K562 (cell line): ENCODE results near the gene ABCC11. TPM values are rescaled to one million over a fixed set of nuclear protein-coding genes. Genes with fewer than 3 reads are reported as not detected.

ENCODE experiments used
- GABPA ChIP-seq: fragments of 200-800 bp; sonication (Bioruptor generic); conservative IDR thresholded peaks from 2 replicates; pipeline ENCODE4 v1.6.1; 2016; ENCODE audit warnings: low read depth, missing genetic modification characterization, missing compliant biosample characterization
- HNRNPL ChIP-seq: fragments of 200-400 bp; formaldehyde crosslinking; IDR thresholded peaks from 2 replicates; pipeline ENCODE4 v1.6.1; 2017; ENCODE audit warnings: low read depth, mild to moderate bottlenecking, low read length
- HOXB6 ChIP-seq: fragments of 250-450 bp; sonication (Bioruptor Pico); IDR thresholded peaks from 2 replicates; pipeline ENCODE4 v1.5.1; 2022; ENCODE audit warnings: mild to moderate bottlenecking, borderline replicate concordance
- MAZ ChIP-seq, 2 experiments: fragments of 450-650 bp in 1 of 2; sonication (generic) in 1 of 2; formaldehyde crosslinking; IDR thresholded peaks in 1 of 2; conservative IDR thresholded peaks in 1 of 2; 2 replicates each; pipeline versions ENCODE4 v1.4.0 to v1.5.0; 2020; ENCODE audit warnings: mild to moderate bottlenecking in 1 of 2, missing genetic modification reagents in 1 of 2
- MXI1 ChIP-seq: IDR thresholded peaks from 2 replicates; pipeline ENCODE4 v1.6.1; 2011; ENCODE audit warnings: low read depth, mild to moderate bottlenecking, improper control_type of control experiment, low read length
- PATZ1 ChIP-seq: fragments of 250-450 bp; sonication (Bioruptor Pico); IDR thresholded peaks from 2 replicates; pipeline ENCODE4 v1.5.0; 2020; ENCODE audit warnings: mild to moderate bottlenecking, borderline replicate concordance
- TOE1 ChIP-seq, 2 experiments: fragments of 450-650 bp in 1 of 2; sonication (generic) in 1 of 2; formaldehyde crosslinking in 1 of 2; IDR thresholded peaks; 2 replicates each; pipeline versions ENCODE4 v1.7.1 to v1.8.0; 2016 to 2022; ENCODE audit warnings: borderline replicate concordance in 2 of 2, mild to moderate bottlenecking in 2 of 2, antibody characterized with exemption in 1 of 2, inconsistent platforms in 1 of 2, low read depth in 1 of 2, missing genetic modification reagents in 1 of 2, moderate library complexity in 1 of 2
- XRCC5 ChIP-seq: fragments of 200-400 bp; formaldehyde crosslinking; IDR thresholded peaks from 2 replicates; pipeline ENCODE4 v1.6.1; 2017; ENCODE audit warnings: low read depth, mild to moderate bottlenecking, low read length
- polyA plus RNA-seq, 8 experiments: library from polyadenylated mRNA; depleted of rRNA in 4 of 8; stranded (reverse) in 5 of 8; unstranded in 3 of 8; fragments of >200 nt; fragmentation: Nextera tagmentation in 2 of 8; fragmentation: Illumina TruSeq in 1 of 8; extraction: Ambion mirVana in 2 of 8; extraction: Trizol in 1 of 8; gene quantifications; 2 replicates each; pipeline versions ENCODE4 v1.2.1 to v1.2.3, GENCODE V29; 2011 to 2014; ENCODE audit warnings: inconsistent platforms in 1 of 8, missing spikeins in 1 of 8
- total RNA-seq, 7 experiments: library from RNA; depleted of rRNA in 6 of 7; stranded (reverse); fragments of >200 nt in 6 of 7; fragmentation: Illumina TruSeq in 2 of 7; extraction: Trizol in 2 of 7; gene quantifications; 2 replicates each; pipeline versions ENCODE4 v1.2.1 to v1.2.3, GENCODE V29; 2011 to 2021; ENCODE audit warnings: low replicate concordance in 1 of 7
- TF ChIP-seq, protein P1 (sequence below), 2 experiments: fragments of 450-650 bp; formaldehyde crosslinking in 1 of 2; IDR thresholded peaks; 2 replicates each; pipeline versions ENCODE4 v1.4.0 to v1.6.1; 2014 to 2020; ENCODE audit warnings: mild to moderate bottlenecking in 2 of 2, borderline replicate concordance in 1 of 2, low read depth in 1 of 2
- TF ChIP-seq, protein P2 (sequence below), 2 experiments: fragments of 150-350 bp in 1 of 2; IDR thresholded peaks; 2 replicates each; pipeline ENCODE4 v1.6.1; 2012 to 2016; ENCODE audit warnings: low read depth in 2 of 2, low read length in 2 of 2, mild to moderate bottlenecking in 1 of 2, moderate library complexity in 1 of 2

ABCC11 gene
- total and polyA plus RNA-seq, 9 of the 15 experiments (the other 6 are each of a cell fraction or from before 2014, with no cell fraction given), result 0.04 to 0.14 (median 0.04) TPM; not detected in 6

DNA sequence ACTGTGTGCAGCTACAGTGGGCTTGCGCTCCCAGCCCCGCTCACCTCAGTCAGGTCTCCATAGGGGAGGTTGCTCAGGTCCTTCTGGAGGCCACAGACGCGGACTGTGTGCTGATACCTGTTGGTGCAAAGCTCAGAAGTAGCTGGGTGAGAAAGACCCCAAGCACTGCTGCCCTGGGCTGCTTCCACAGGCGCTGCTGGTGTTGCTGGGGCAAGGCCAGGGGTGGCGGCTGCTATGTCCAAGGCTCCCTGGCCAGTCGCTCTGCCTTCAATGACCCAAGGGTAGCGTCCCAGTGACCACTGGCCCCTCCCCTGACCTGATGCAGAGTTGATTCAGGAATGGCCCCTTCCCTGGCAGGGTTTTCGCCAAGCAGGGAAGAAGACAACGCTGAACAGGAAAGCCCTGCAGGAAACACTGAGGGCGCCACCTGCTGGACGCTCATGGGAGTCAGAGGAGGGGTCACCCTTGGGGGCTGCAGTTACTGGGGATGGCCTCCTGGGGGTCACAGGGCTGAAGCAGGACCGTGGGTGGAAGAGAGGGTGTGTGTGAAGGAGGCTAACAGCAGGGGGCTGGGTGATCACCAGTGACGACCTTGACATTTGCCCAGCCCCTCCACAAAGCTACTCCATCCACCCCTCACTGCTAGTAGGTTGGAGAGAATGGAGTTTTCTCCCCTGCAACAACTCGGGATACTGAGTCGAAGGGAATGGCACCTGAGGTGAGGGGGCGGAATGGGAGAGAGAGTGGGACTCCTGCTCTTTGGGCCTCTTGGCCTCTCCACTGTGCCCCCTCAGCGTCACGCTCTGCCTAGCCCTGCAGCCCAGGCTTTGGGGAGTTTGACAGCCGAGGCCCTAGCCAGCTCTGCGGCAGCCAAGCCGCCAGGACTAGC lies 129.9 kb downstream of the ABCC11 start (continued):
- TF ChIP-seq HNRNPL, result no peak
- peak; percentile 89; the same call in 1 of the 2 replicates for TF ChIP-seq XRCC5
- TF ChIP-seq, protein P1, sequence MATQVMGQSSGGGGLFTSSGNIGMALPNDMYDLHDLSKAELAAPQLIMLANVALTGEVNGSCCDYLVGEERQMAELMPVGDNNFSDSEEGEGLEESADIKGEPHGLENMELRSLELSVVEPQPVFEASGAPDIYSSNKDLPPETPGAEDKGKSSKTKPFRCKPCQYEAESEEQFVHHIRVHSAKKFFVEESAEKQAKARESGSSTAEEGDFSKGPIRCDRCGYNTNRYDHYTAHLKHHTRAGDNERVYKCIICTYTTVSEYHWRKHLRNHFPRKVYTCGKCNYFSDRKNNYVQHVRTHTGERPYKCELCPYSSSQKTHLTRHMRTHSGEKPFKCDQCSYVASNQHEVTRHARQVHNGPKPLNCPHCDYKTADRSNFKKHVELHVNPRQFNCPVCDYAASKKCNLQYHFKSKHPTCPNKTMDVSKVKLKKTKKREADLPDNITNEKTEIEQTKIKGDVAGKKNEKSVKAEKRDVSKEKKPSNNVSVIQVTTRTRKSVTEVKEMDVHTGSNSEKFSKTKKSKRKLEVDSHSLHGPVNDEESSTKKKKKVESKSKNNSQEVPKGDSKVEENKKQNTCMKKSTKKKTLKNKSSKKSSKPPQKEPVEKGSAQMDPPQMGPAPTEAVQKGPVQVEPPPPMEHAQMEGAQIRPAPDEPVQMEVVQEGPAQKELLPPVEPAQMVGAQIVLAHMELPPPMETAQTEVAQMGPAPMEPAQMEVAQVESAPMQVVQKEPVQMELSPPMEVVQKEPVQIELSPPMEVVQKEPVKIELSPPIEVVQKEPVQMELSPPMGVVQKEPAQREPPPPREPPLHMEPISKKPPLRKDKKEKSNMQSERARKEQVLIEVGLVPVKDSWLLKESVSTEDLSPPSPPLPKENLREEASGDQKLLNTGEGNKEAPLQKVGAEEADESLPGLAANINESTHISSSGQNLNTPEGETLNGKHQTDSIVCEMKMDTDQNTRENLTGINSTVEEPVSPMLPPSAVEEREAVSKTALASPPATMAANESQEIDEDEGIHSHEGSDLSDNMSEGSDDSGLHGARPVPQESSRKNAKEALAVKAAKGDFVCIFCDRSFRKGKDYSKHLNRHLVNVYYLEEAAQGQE (IDR thresholded peaks at IDR 0.05; ENCODE audit: borderline replicate concordance), result peak; percentile 27; the same call in 1 of the 2 replicates
- TF ChIP-seq, protein P1 (CRISPR knock-in tag; IDR thresholded peaks at IDR 0.05; ENCODE audit: low read depth), result no peak
- no peak for TF ChIP-seq GABPA (tag)
- TF ChIP-seq MAZ (CRISPR knock-in tag; conservative IDR thresholded peaks at IDR 0.05 in 1 of 2, IDR thresholded peaks at IDR 0.05 in 1 of 2), result peak in 1 of 2 experiments; percentile 83; a peak in 2 of 4 replicates
- TF ChIP-seq HOXB6, result no peak
- no peak for TF ChIP-seq PATZ1 (CRISPR knock-in tag)
- no peak for TF ChIP-seq TOE1 (IDR thresholded peaks at IDR 0.05; ENCODE audit: borderline replicate concordance)
- no peak for TF ChIP-seq TOE1 (CRISPR knock-in tag; IDR thresholded peaks at IDR 0.05; ENCODE audit: borderline replicate concordance, low read depth)
- TF ChIP-seq MXI1, result no peak
- TF ChIP-seq, protein P2, sequence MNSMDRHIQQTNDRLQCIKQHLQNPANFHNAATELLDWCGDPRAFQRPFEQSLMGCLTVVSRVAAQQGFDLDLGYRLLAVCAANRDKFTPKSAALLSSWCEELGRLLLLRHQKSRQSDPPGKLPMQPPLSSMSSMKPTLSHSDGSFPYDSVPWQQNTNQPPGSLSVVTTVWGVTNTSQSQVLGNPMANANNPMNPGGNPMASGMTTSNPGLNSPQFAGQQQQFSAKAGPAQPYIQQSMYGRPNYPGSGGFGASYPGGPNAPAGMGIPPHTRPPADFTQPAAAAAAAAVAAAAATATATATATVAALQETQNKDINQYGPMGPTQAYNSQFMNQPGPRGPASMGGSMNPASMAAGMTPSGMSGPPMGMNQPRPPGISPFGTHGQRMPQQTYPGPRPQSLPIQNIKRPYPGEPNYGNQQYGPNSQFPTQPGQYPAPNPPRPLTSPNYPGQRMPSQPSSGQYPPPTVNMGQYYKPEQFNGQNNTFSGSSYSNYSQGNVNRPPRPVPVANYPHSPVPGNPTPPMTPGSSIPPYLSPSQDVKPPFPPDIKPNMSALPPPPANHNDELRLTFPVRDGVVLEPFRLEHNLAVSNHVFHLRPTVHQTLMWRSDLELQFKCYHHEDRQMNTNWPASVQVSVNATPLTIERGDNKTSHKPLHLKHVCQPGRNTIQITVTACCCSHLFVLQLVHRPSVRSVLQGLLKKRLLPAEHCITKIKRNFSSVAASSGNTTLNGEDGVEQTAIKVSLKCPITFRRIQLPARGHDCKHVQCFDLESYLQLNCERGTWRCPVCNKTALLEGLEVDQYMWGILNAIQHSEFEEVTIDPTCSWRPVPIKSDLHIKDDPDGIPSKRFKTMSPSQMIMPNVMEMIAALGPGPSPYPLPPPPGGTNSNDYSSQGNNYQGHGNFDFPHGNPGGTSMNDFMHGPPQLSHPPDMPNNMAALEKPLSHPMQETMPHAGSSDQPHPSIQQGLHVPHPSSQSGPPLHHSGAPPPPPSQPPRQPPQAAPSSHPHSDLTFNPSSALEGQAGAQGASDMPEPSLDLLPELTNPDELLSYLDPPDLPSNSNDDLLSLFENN (IDR thresholded peaks at IDR 0.05; ENCODE audit: low read depth in 2 of 2, low read length in 2 of 2), result no peak
